ENCODE results near the gene PRSS53.
"Not testable (repeated sequence)": the region's sequence is repeated elsewhere in the genome, so short reads cannot be mapped to it uniquely, and the experiment has no call there.

The PRSS53 gene

GRCh38 chr16:31117384-31118222, 28.9 kb upstream of the PRSS53 start, which contains the start of gene KAT8:
KAT8 (plus strand) TSS chr16:31117664; CDS start chr16:31117682, 18 bp downstream.
- DNase-seq: peak; percentile 99

- DNase-seq: no peak
Measured at GRCh38 chr16:31114468-31114867, 25.7 kb upstream of the PRSS53 start.

GRCh38 chr16:31113121-31114120, 24.7 kb upstream of the PRSS53 start:
- no peak for DNase-seq

DNA sequence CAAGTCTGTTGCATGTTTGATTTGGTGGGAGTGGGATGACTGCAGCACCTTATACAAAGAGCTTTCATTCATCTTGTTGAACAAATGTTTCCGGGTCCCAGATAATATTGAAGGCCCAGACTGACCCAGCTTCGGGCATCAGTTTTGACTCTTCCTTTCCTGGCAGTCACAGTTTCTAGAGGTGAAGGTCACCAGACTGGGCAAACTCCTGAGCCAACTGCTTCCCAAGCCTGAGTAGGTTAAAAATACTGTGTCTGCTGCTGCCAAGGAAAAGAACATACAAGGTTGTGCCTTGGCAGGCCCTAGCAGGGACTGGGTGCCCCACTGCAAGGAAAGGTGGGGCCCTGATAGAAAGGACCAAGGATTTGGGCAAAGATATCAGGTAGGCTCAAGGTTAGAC, 24.0 kb upstream of the PRSS53 start:
- DNase-seq: no peak

GRCh38 chr16:31111881-31112466, 23.2 kb upstream of the PRSS53 start:
- DNase-seq: no peak

- DNase-seq: no peak
Measured at GRCh38 chr16:31110106-31111034, 21.6 kb upstream of the PRSS53 start.

DNA sequence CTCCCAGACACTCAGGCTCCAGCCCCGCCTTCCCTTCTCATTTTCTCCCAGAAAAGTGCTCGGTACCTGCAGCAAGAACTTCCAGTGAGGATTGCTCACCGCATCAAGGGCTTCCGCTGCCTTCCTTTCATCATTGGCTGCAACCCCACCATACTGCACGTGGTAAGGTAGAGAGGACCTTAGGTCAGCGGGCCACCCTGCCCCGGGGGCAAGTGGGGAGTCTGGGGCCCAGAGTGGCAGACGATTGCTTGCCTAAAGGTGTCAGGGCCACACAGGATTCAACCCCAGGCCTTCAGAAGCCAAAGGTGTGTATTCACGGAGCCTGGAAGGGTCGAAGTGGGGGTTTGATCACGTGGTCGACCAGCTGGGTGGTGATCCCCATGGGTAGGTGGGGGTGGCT, 20.9 kb upstream of the PRSS53 start:
- no peak for DNase-seq

DNA sequence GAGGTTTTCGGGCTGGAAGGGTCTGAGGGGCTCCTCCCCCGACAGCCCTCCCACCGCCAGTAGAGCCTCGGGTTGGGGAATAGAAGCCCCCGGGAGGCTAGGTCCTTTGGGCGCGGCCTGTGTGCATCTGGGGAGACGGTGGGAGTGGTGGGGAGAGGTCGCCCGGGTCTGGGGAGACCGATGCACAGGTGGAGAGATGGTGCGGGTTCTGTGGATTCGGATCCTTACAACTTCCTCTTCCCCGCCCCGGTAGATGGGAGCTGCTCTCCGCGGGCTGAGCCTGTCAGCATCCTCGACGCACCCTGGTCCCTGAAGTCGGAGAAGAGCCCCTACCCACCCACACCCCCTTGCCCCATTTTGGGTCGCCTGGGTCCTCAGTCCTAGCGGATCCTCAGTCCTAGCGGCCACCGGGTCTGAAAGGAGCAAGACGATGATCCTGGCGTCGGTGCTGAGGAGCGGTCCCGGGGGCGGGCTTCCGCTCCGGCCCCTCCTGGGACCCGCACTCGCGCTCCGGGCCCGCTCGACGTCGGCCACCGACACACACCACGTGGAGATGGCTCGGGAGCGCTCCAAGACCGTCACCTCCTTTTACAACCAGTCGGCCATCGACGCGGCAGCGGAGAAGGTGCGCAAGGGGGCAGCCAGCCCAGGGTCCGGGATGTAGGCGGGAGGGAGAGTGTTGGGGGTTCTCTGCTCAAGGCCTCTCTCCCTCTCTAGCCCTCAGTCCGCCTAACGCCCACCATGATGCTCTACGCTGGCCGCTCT, 20.2 kb upstream of the PRSS53 start:
- DNase-seq: no peak

GRCh38 chr16:31108035-31108793, 19.5 kb upstream of the PRSS53 start, which contains the start of gene BCKDK:
BCKDK (plus strand) TSS chr16:31108386; CDS start chr16:31109224, 838 bp downstream.
- DNase-seq: peak; percentile 51

- no peak for DNase-seq
Measured at GRCh38 chr16:31107465-31107867, 18.7 kb upstream of the PRSS53 start.

GRCh38 chr16:31106509-31107464, 18.0 kb upstream of the PRSS53 start:
- DNase-seq: no peak

DNA sequence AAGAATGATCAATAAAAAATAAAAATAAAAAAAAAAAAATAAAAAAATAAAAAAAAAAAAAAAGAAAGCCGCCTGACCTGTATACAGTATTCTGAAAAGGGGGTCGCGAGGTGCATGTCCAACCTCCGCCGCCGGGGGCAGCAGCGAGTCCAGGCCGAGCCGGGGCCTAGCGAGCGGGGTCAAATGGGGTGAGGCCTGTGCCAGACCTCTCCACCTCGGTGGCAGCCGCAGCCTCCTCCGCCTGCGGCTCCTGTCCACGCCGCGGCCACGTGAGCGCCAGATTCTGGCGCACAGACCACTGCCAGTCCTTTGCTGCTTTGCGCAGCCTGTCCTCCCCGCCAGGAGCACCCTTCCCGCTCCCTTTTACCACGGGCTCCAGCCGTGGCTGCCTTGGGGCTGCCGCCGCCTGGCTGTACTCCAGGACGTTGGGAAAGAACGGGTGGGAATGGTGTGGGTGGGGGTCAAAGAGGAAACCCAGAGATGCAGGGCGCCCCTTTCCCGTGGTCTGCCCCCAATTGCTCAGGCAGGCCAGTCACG, 17.0 kb upstream of the PRSS53 start:
- DNase-seq: no peak

DNA sequence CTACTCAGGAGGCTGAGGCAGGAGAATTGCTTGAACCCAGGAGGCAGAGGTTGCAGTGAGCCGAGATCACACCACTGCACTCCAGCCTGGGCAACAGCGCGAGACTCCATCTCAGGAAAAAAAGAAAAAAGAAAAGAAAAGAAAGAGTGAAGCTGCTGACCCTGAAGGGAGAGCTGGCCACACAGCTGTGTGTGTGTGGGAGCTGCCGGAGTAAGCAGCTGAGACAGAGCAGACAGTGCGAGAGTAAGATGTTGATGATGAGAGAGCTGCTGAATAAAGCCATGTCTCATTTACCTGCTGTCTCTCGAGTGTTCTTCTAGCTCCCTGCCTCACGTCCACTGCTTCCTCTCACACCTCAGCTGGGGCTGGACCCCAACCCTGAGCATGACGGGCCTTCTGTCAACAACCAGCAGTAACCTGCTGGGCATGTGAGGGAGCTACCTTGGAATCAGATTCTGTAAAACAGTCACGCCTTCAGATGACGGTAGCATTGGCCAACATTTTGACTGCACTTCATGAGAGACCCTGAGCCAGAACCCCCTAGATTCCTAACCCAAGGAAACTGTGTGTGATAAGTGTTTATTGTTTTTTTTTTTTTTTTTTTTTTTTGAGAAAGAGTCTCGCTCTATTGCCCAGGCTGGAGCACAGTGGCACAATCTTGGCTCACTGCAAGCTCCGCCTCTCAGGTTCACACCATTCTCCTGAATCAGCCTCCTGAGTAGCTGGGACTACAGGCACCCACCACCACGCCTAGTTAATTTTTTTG, 12.3 kb upstream of the PRSS53 start:
- DNase-seq: not testable (repeated sequence)

DNA sequence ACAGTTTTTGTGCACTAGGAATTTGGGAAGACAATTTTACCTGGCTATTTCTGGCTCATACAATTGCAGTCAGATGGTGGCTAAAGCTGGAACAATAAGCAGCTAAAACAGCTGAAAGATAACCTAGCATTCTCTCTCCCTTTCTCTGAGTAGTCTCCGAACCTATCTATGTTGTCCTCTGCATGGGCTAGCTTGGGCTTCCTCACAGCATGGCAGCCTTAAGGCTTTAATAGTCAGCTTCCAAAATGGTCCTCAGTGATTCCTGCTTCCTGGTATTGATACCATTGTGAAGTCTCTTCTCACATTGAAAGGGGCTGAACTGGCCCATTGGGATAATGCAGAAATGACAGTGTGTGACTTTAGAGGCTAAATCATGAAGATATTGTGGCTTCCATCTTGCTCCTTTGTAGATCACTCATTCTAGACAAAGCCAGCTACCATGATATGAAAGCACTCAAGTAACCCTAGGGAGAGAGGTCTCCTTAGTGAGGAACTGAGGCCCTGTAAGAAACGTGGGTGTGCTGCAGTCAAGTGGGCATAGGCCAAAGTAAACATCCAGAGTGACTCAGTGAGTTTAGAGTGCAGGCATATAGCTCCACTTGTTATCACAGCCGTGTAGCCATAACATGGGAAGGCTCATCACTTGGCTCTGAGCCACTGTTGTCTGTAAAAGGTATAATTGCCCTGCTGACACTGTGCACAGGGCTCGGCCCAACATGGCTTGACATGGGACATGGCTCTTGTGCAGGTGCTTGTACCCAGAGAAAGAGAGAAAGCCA, 11.3 kb upstream of the PRSS53 start:
- no peak for DNase-seq

GRCh38 chr16:31094424-31095120, 5.8 kb upstream of the PRSS53 start, which contains the start of gene VKORC1:
VKORC1 (minus strand) TSS chr16:31094797; CDS start chr16:31094729, 68 bp downstream.
- peak; percentile 98 for DNase-seq

DNA sequence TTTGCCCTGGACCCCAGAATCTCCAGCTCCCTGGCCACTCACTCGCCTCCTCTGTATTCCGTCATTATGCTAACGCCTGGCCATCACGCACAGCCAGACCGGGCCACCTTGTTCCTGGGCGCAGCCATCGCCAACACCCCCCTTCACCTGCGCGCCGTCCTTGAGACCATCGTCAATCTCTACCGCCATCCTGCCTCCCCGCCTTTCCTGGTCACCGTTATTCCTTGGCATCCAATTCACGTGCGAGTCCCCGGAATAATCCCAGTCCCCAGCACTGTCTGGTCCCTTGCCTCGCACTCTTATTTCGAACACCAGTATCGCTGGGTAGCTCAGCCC, 5.3 kb upstream of the PRSS53 start:
- DNase-seq: no peak

All from NCI-H510A (cell line).